GM23338 (cell line): ENCODE results near the gene HHAT. TPM values are rescaled to one million over a fixed set of nuclear protein-coding genes. Genes with fewer than 3 reads are reported as not detected.

Experiments
- ATAC-seq: fragments of 200-7000 bp; cut with Tn5 transposase; 3 replicates; pipeline ENCODE4 v1.9.1; 2020
- DNase-seq: peaks from one replicate; pipeline ENCODE4 v3.0.0-alpha.2; 2015; ENCODE audit warnings: low spot score
- H2AFZ ChIP-seq: fragments of 200-600 bp; sonication (generic); 2 replicates; pipeline ENCODE4 v1.8.0; 2016; ENCODE audit warnings: antibody characterized with exemption, mild to moderate bottlenecking, moderate library complexity
- H3F3A ChIP-seq: fragments of 200-600 bp; sonication (generic); replicated peaks from 2 replicates; pipeline ENCODE4 v1.8.0; 2017; ENCODE audit warnings: antibody characterized with exemption, mixed run types, low read depth
- H3K27ac ChIP-seq: fragments of 200-600 bp; sonication (generic); 2 replicates; pipeline ENCODE4 v1.6.1; 2016; ENCODE audit warnings: low read depth
- H3K27me3 ChIP-seq: fragments of 200-600 bp; sonication (generic); 2 replicates; pipeline ENCODE4 v1.8.0; 2016; ENCODE audit warnings: mild to moderate bottlenecking, mixed run types, moderate library complexity; ENCODE audit not compliant: insufficient read depth
- H3K36me3 ChIP-seq: fragments of 200-600 bp; sonication (generic); 2 replicates; pipeline ENCODE4 v1.8.0; 2016; ENCODE audit warnings: mild to moderate bottlenecking; ENCODE audit not compliant: insufficient read depth
- H3K4me1 ChIP-seq: fragments of 200-600 bp; sonication (generic); 2 replicates; pipeline ENCODE4 v1.8.0; 2016; ENCODE audit warnings: mild to moderate bottlenecking, moderate library complexity; ENCODE audit not compliant: insufficient read depth
- H3K4me2 ChIP-seq: fragments of 200-600 bp; sonication (generic); 2 replicates; pipeline ENCODE4 v1.7.1; 2017; ENCODE audit warnings: mixed run types
- H3K4me3 ChIP-seq: fragments of 200-600 bp; sonication (generic); 2 replicates; pipeline ENCODE4 v1.6.1; 2016; ENCODE audit warnings: mixed run types
- H3K79me2 ChIP-seq: fragments of 200-600 bp; sonication (generic); replicated peaks from 2 replicates; pipeline ENCODE4 v1.8.0; 2017; ENCODE audit warnings: mild to moderate bottlenecking; ENCODE audit not compliant: insufficient read depth
- H3K9me2 ChIP-seq: fragments of 200-600 bp; sonication (generic); 2 replicates; pipeline ENCODE4 v1.8.0; 2017; ENCODE audit not compliant: insufficient read depth
- H4K20me1 ChIP-seq: fragments of 200-600 bp; sonication (generic); replicated peaks from 2 replicates; pipeline ENCODE4 v1.8.0; 2017; ENCODE audit warnings: mild to moderate bottlenecking; ENCODE audit not compliant: insufficient read depth
- H3K27ac Mint-ChIP-seq: 2 replicates; pipeline ENCODE4 v1.8.0; 2020; ENCODE audit warnings: inconsistent platforms, mild to moderate bottlenecking, moderate library complexity, mixed read lengths
- H3K27me3 Mint-ChIP-seq: 3 replicates; pipeline ENCODE4 v1.8.0; 2022; ENCODE audit warnings: low read depth, mild to moderate bottlenecking, moderate library complexity, mixed read lengths, inconsistent platforms; ENCODE audit not compliant: insufficient read depth, poor library complexity
- H3K36me3 Mint-ChIP-seq: 3 replicates; pipeline ENCODE4 v1.8.0; 2021; ENCODE audit warnings: low read depth, mild to moderate bottlenecking, inconsistent platforms, moderate library complexity, mixed read lengths
- H3K4me1 Mint-ChIP-seq: 3 replicates; pipeline ENCODE4 v1.8.0; 2020; ENCODE audit warnings: mild to moderate bottlenecking, inconsistent platforms, mixed read lengths
- H3K4me3 Mint-ChIP-seq: 3 replicates; pipeline ENCODE4 v1.8.0; 2021; ENCODE audit warnings: moderate library complexity, mild to moderate bottlenecking, inconsistent platforms, mixed read lengths
- H3K9me3 Mint-ChIP-seq: 3 replicates; pipeline ENCODE4 v1.8.0; 2020; ENCODE audit warnings: moderate library complexity, mild to moderate bottlenecking, inconsistent platforms, mixed read lengths
- ETS1 ChIP-seq: IDR thresholded peaks from 2 replicates; pipeline ENCODE4 v1.6.1; 2016; ENCODE audit warnings: antibody characterized with exemption
- EZH2phosphoT487 ChIP-seq: fragments of 200-600 bp; sonication (generic); IDR thresholded peaks from one replicate; pipeline ENCODE4 v1.8.1; 2018; ENCODE audit warnings: antibody characterized with exemption; ENCODE audit not compliant: unreplicated experiment
- NANOG ChIP-seq: IDR thresholded peaks from 2 replicates; pipeline ENCODE4 v1.6.1; 2016; ENCODE audit warnings: antibody characterized with exemption, borderline replicate concordance
- POLR2AphosphoS5 ChIP-seq: IDR thresholded peaks from 2 replicates; pipeline ENCODE4 v1.6.1; 2016; ENCODE audit warnings: antibody characterized with exemption, low read depth
- STAT1 ChIP-seq: IDR thresholded peaks from one replicate; pipeline ENCODE4 v1.6.1; 2016; ENCODE audit warnings: antibody characterized with exemption; ENCODE audit not compliant: unreplicated experiment
- ZNF331 ChIP-seq: fragments of 250-450 bp; sonication (Bioruptor Pico); IDR thresholded peaks from 2 replicates; pipeline ENCODE4 v1.5.0; 2020; ENCODE audit warnings: low read depth, mild to moderate bottlenecking, moderate library complexity
- polyA plus RNA-seq: library from polyadenylated mRNA; unstranded; fragments of >200 nt; fragmentation: Nextera tagmentation; extraction: Ambion mirVana; gene quantifications from 2 replicates; pipeline ENCODE4 v1.2.1, GENCODE V29; 2016
- total RNA-seq: library from RNA; depleted of rRNA; stranded (reverse); fragments of >200 nt; shearing (Covaris generic); gene quantifications from 2 replicates; pipeline ENCODE4 v1.2.3, GENCODE V29; 2014
- TF ChIP-seq, protein P1 (sequence below), 2 experiments: fragments of 200-600 bp in 1 of 2; sonication (generic) in 1 of 2; conservative IDR thresholded peaks; 2 replicates each; pipeline versions ENCODE4 v1.5.1 to v1.6.1; 2016 to 2017; ENCODE audit warnings: antibody characterized with exemption in 2 of 2, low read depth in 2 of 2, mild to moderate bottlenecking in 2 of 2, moderate library complexity in 1 of 2
- TF ChIP-seq, protein P2 (sequence below): IDR thresholded peaks from one replicate; pipeline ENCODE4 v1.6.1; 2018; ENCODE audit warnings: antibody characterized with exemption; ENCODE audit not compliant: unreplicated experiment

Gene HHAT
- total and polyA plus RNA-seq, 2 experiments from 2014 or later = 0.11 to 0.66 TPM

GRCh38 chr1:210582205-210582970 is 253.7 kb downstream of the HHAT start (continued):
- TF ChIP-seq NANOG (no peak), EZH2phosphoT487 (no peak), ZNF331 (CRISPR knock-in tag) (no peak), STAT1 (no peak), ETS1 (no peak), POLR2AphosphoS5 (no peak)

GRCh38 chr1:210584439-210585113 is 255.9 kb downstream of the HHAT start:
- H3K27me3 ChIP-seq = no peaks in the 10 kb centered on the region
- DNase-seq = peak; percentile 93
- no peaks in the 10 kb centered on the region for H3K36me3 ChIP-seq
- no peaks in the 10 kb centered on the region for H4K20me1 ChIP-seq
- H3F3A ChIP-seq = no peaks in the 10 kb centered on the region
- H3K9me3 Mint-ChIP-seq = no peaks in the 10 kb centered on the region; the same call in 2 of the 3 replicates
- H3K4me2 ChIP-seq = no peak overlapping the region
- H3K9me2 ChIP-seq = 0 out of 2 replicates have a peak, but pooled peaks cover 3% of the 10 kb centered on the region
- no peak overlapping the region for H3K4me3 Mint-ChIP-seq
- H3K4me1 ChIP-seq = no peaks in the 10 kb centered on the region
- H3K27ac ChIP-seq = no peak overlapping the region
- H3K79me2 ChIP-seq = no peaks in the 10 kb centered on the region
- H3K27ac Mint-ChIP-seq = no peak overlapping the region
- peak; percentile 100 for ATAC-seq
- no peak overlapping the region for H3K4me3 ChIP-seq
- no peak overlapping the region for H2AFZ ChIP-seq
- TF ChIP-seq NANOG = no peak
- TF ChIP-seq, protein P1, sequence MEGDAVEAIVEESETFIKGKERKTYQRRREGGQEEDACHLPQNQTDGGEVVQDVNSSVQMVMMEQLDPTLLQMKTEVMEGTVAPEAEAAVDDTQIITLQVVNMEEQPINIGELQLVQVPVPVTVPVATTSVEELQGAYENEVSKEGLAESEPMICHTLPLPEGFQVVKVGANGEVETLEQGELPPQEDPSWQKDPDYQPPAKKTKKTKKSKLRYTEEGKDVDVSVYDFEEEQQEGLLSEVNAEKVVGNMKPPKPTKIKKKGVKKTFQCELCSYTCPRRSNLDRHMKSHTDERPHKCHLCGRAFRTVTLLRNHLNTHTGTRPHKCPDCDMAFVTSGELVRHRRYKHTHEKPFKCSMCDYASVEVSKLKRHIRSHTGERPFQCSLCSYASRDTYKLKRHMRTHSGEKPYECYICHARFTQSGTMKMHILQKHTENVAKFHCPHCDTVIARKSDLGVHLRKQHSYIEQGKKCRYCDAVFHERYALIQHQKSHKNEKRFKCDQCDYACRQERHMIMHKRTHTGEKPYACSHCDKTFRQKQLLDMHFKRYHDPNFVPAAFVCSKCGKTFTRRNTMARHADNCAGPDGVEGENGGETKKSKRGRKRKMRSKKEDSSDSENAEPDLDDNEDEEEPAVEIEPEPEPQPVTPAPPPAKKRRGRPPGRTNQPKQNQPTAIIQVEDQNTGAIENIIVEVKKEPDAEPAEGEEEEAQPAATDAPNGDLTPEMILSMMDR (conservative IDR thresholded peaks at IDR 0.05; ENCODE audit: low read depth in 2 of 2) = peak; percentile 81 to 96
- no peaks in the 10 kb centered on the region for H3K4me1 Mint-ChIP-seq
- peaks cover 6% of the 10 kb centered on the region for H3K27me3 Mint-ChIP-seq
- H3K36me3 Mint-ChIP-seq = no peaks in the 10 kb centered on the region

DNA sequence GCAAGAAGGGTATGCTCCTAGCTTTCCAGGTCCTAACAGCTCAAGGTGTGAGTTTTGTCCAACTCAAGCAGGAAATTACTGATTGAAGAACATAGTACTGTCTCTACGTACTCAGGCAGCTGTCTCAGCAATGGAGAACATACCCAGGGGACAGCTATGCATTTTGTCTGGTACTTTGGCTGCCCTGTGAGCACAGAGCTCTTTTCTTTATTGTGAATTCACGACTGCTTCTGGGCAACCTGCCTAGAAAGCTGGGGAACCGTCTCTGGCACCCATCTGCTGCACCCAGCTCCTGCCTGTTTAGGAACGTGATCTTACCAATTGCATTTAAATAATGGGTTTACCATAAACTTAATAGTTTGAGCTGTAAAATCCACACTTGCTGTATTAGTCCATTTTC is 258.1 kb downstream of the HHAT start:
- H3K27me3 Mint-ChIP-seq = peaks cover 6% of the 10 kb centered on the region
- no peaks in the 10 kb centered on the region for H3K4me1 ChIP-seq
- H3F3A ChIP-seq = no peaks in the 10 kb centered on the region
- H3K79me2 ChIP-seq = no peaks in the 10 kb centered on the region
- 0 out of 3 replicates have a peak, but pooled peaks cover 3% of the 10 kb centered on the region for H3K36me3 Mint-ChIP-seq
- peaks cover 10% of the 10 kb centered on the region for H3K9me3 Mint-ChIP-seq
- no peak for DNase-seq
- H3K36me3 ChIP-seq = no peaks in the 10 kb centered on the region
- H3K27ac ChIP-seq = no peak overlapping the region
- H2AFZ ChIP-seq = no peak overlapping the region
- no peak for TF ChIP-seq ETS1
- TF ChIP-seq NANOG = no peak
- TF ChIP-seq, protein P2, sequence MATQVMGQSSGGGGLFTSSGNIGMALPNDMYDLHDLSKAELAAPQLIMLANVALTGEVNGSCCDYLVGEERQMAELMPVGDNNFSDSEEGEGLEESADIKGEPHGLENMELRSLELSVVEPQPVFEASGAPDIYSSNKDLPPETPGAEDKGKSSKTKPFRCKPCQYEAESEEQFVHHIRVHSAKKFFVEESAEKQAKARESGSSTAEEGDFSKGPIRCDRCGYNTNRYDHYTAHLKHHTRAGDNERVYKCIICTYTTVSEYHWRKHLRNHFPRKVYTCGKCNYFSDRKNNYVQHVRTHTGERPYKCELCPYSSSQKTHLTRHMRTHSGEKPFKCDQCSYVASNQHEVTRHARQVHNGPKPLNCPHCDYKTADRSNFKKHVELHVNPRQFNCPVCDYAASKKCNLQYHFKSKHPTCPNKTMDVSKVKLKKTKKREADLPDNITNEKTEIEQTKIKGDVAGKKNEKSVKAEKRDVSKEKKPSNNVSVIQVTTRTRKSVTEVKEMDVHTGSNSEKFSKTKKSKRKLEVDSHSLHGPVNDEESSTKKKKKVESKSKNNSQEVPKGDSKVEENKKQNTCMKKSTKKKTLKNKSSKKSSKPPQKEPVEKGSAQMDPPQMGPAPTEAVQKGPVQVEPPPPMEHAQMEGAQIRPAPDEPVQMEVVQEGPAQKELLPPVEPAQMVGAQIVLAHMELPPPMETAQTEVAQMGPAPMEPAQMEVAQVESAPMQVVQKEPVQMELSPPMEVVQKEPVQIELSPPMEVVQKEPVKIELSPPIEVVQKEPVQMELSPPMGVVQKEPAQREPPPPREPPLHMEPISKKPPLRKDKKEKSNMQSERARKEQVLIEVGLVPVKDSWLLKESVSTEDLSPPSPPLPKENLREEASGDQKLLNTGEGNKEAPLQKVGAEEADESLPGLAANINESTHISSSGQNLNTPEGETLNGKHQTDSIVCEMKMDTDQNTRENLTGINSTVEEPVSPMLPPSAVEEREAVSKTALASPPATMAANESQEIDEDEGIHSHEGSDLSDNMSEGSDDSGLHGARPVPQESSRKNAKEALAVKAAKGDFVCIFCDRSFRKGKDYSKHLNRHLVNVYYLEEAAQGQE = no peak
- no peak overlapping the region for H3K4me3 Mint-ChIP-seq
- H3K27ac Mint-ChIP-seq = no peak overlapping the region
- H4K20me1 ChIP-seq = no peaks in the 10 kb centered on the region
- H3K4me1 Mint-ChIP-seq = no peaks in the 10 kb centered on the region
- H3K27me3 ChIP-seq = no peaks in the 10 kb centered on the region
- 0 out of 2 replicates have a peak, but pooled peaks cover 3% of the 10 kb centered on the region for H3K9me2 ChIP-seq
- H3K4me2 ChIP-seq = no peak overlapping the region
- H3K4me3 ChIP-seq = no peak overlapping the region
- no peak for ATAC-seq
